Measurements from ENCODE around the gene VSTM2L.

DNA sequence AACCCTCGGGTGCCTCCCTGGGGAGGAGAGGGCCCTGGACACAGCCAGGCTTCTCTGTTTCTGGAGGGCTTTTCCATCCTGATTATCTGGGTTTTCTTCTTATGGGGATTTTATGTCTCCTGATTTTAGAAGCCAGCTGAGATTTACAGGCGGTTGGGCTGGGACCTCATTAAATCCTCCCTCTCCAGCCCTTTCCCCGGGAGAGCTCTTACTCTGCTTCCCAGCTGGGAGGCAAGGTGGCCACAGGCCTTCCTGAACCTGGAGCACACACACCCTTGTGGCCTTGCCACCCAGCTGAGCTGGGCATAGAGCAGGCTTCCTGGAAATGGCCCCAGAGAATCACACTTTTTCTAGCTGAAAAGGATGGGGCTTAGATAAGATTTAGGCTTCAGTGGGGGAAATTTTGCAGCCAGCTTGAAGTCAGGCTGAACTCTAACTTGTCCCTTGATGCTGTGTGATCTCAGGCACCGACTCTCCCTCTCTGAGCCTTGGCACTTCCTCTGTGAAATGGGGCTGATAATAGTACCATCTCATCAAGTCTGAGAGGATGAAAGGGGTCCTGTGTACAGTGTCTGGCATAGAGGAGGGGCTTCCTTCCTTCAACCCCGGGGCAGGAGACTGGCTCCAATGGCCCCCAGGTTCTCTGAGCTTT lies 16.6 kb downstream of the VSTM2L start:
- TF ChIP-seq, protein P1, sequence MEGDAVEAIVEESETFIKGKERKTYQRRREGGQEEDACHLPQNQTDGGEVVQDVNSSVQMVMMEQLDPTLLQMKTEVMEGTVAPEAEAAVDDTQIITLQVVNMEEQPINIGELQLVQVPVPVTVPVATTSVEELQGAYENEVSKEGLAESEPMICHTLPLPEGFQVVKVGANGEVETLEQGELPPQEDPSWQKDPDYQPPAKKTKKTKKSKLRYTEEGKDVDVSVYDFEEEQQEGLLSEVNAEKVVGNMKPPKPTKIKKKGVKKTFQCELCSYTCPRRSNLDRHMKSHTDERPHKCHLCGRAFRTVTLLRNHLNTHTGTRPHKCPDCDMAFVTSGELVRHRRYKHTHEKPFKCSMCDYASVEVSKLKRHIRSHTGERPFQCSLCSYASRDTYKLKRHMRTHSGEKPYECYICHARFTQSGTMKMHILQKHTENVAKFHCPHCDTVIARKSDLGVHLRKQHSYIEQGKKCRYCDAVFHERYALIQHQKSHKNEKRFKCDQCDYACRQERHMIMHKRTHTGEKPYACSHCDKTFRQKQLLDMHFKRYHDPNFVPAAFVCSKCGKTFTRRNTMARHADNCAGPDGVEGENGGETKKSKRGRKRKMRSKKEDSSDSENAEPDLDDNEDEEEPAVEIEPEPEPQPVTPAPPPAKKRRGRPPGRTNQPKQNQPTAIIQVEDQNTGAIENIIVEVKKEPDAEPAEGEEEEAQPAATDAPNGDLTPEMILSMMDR (IDR thresholded peaks at IDR 0.05): no peak
- TF ChIP-seq POLR2AphosphoS5 (IDR thresholded peaks at IDR 0.05): no peak
- no peak for TF ChIP-seq POLR2A (IDR thresholded peaks at IDR 0.05)
